Adrenal gland (tissue), 5 donors: ENCODE results near the gene GALNT11.

Experiments
- CTCF ChIP-seq, 6 experiments: fragments of 450-650 bp in 4 of 6; fragments of 200-600 bp in 2 of 6; sonication (generic) in 1 of 6; IDR thresholded peaks; 1 replicate in 5 of 6; 2 replicates in 1 of 6; pipeline versions ENCODE4 v1.5.1 to v1.8.0; 2016 to 2021; ENCODE audit warnings: antibody characterized with exemption in 6 of 6, mild to moderate bottlenecking in 2 of 6, moderate library complexity in 1 of 6
- POLR2A ChIP-seq, 2 donors: fragments of 450-650 bp; IDR thresholded peaks; one replicate each; pipeline ENCODE4 v1.6.1; 2017; ENCODE audit warnings: antibody characterized with exemption in 2 of 2, mild to moderate bottlenecking in 2 of 2, moderate library complexity in 1 of 2
- donor health status: DM: no; HTN: no; CAD: no.

- TF ChIP-seq CTCF (IDR thresholded peaks at IDR 0.05) = no peak
- TF ChIP-seq POLR2A (IDR thresholded peaks at IDR 0.05) = no peak
Measured at GRCh38 chr7:152112829-152113228, 87.4 kb downstream of the GALNT11 start.
